KOPT-K1 (cell line): ENCODE results near the gene EP400.

Experiments
- H3K27ac ChIP-seq: fragments of 200-600 bp; sonication (generic); 2 replicates; pipeline ENCODE4 v1.5.1; 2016; ENCODE audit warnings: antibody characterized with exemption, mild to moderate bottlenecking, low read depth, low read length; ENCODE audit not compliant: poor library complexity, severe bottlenecking
- H3K36me3 ChIP-seq: fragments of 200-600 bp; sonication (generic); 2 replicates; pipeline ENCODE4 v1.5.1; 2017; ENCODE audit warnings: antibody characterized with exemption, mild to moderate bottlenecking, low read length, moderate library complexity; ENCODE audit not compliant: insufficient read depth
- H3K9me3 ChIP-seq: fragments of 200-600 bp; sonication (generic); 2 replicates; pipeline ENCODE4 v1.5.1; 2017; ENCODE audit warnings: antibody characterized with exemption, low read length, mild to moderate bottlenecking; ENCODE audit not compliant: insufficient read depth, poor library complexity, severe bottlenecking

The EP400 gene

GRCh38 chr12:132055535-132056096 is 105.9 kb downstream of the EP400 start:
- peaks cover 94% of the 10 kb centered on the region for H3K36me3 ChIP-seq

DNA sequence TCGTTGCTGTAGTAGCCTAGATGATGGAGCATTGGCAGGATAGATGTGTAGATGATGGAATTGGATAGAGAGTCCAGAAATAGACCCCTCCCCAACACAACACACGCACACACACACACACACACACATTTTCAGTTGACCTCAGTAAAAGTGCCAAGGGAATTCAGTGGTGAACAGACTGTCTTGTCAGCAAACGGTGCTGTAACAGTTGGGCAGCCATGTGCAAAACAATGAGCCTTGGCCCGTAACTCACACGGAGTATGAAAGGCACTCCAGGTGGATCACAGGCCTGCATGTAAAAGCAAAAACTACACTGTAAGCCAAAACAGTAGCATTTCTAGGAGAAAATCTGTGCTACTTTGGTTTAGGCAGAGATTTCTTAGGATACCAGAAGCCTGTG is 106.6 kb downstream of the EP400 start:
- Histone ChIP-seq H3K36me3 (peaks cover 94% of the 10 kb centered on the region), H3K27ac (no peak overlapping the region), H3K9me3 (no peaks in the 10 kb centered on the region)

More at GRCh38 chr12:132055535-132056096, 105.9 kb downstream of the EP400 start:
- Histone ChIP-seq H3K27ac (no peak overlapping the region), H3K9me3 (no peaks in the 10 kb centered on the region)

DNA sequence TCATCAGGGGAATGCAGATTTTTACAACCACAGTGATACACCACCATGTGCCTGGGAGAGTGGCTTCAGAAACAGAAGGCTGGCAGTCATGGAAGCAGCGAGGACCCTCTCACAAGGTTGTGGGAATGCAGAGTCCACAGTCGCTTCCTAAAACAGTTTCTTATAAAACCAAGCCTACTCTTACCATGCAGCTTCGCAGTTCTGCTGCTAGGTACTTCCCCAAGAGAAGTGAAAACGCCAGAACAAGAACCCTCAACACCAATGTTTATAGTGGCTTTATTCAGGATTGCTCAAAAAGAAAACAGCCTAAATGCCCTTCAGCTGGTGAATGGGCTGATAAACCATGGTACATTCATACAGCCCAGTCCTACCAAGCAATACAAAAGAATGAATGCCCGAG is 107.2 kb downstream of the EP400 start:
- Histone ChIP-seq H3K27ac (no peak overlapping the region), H3K9me3 (no peaks in the 10 kb centered on the region), H3K36me3 (peaks cover 95% of the 10 kb centered on the region)

- H3K36me3 ChIP-seq: peaks cover 96% of the 10 kb centered on the region
Observed at GRCh38 chr12:132057691-132058090, 107.9 kb downstream of the EP400 start.

GRCh38 chr12:132061197-132061596 is 111.5 kb downstream of the EP400 start:
- Histone ChIP-seq H3K27ac (no peak overlapping the region), H3K36me3 (peaks cover 92% of the 10 kb centered on the region), H3K9me3 (no peaks in the 10 kb centered on the region)

More at GRCh38 chr12:132057691-132058090, 107.9 kb downstream of the EP400 start:
- Histone ChIP-seq H3K27ac (no peak overlapping the region), H3K9me3 (no peaks in the 10 kb centered on the region)

GRCh38 chr12:132061641-132062430 is 112.1 kb downstream of the EP400 start:
- H3K36me3 ChIP-seq: peaks cover 88% of the 10 kb centered on the region
- H3K9me3 ChIP-seq: no peaks in the 10 kb centered on the region
- H3K27ac ChIP-seq: no peak overlapping the region

GRCh38 chr12:132062481-132062880 is 112.7 kb downstream of the EP400 start:
- Histone ChIP-seq H3K27ac (peak overlapping the region; percentile 59), H3K9me3 (no peaks in the 10 kb centered on the region), H3K36me3 (peaks cover 88% of the 10 kb centered on the region)

- peak overlapping the region; percentile 59 for H3K27ac ChIP-seq
- H3K36me3 ChIP-seq: peaks cover 88% of the 10 kb centered on the region
- no peaks in the 10 kb centered on the region for H3K9me3 ChIP-seq
Observed at GRCh38 chr12:132063491-132063890, 113.7 kb downstream of the EP400 start.

- H3K9me3 ChIP-seq: no peaks in the 10 kb centered on the region
- peaks cover 88% of the 10 kb centered on the region for H3K36me3 ChIP-seq
- H3K27ac ChIP-seq: peak overlapping the region; percentile 61
Observed at GRCh38 chr12:132064631-132065030, 114.9 kb downstream of the EP400 start.

DNA sequence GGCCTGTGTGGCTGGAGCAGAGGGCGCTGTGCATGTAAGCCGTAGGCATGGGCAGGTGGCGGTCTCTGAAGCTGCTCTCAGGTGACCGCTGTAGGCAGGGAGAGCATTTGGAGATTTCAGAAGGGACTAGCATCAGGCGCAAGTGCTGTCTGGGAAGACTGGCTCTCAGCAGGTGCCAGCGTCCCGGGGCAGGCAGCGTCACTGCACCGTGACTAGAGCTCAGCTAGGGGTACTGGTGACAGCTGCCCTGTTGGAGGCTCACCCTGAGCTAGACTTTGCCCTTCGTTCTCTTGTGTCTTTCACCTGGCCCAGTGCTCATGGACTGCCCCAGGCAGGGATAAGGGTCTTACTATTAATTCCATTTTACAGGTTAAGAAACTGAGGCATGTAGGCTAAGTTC is 115.5 kb downstream of the EP400 start:
- Histone ChIP-seq H3K36me3 (peaks cover 89% of the 10 kb centered on the region), H3K27ac (peak overlapping the region; percentile 61)

DNA sequence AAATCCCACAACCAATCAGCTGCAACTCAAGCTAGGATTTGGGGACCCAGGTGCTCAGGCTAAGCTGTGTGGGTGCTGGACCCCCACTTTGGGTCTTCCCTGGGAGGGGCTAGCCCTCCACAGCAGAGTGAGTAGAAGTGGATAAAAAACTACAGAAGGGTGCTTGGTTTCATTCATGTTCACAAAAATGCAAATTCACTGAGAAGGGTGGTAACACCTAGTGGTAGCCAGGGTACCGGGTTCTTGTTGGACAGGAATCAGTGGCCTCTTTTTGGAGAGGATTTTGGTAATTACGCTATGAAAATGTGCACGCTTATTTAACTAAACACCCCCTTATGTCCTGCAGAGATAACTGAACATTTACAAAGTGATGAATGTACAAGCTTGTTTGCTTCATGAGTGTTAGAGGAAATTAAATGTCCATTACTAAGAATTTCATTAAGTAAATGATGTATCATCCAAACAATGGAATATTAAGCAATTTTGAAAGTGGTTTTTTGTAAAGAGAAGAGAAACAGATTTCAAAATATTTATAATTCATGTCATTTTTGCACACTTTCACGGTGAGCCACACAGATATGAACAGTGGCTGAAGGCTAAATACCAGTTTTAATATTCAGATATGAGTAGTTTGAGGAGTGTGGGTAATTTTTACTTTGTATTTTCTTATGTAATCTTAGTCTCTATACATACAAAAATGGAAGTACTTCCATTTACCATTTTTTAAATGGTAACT is 116.0 kb downstream of the EP400 start:
- H3K9me3 ChIP-seq: no peaks in the 10 kb centered on the region
- H3K27ac ChIP-seq: peak overlapping the region; percentile 61
- H3K36me3 ChIP-seq: peaks cover 90% of the 10 kb centered on the region

More for the DNA sequence above, 115.5 kb downstream of the EP400 start:
- H3K9me3 ChIP-seq: no peaks in the 10 kb centered on the region

- peaks cover 90% of the 10 kb centered on the region for H3K36me3 ChIP-seq
- H3K27ac ChIP-seq: peak overlapping the region; percentile 61
Observed at GRCh38 chr12:132066345-132066685, 116.6 kb downstream of the EP400 start.

GRCh38 chr12:132066749-132067148 is 117.0 kb downstream of the EP400 start:
- Histone ChIP-seq H3K36me3 (peaks cover 90% of the 10 kb centered on the region), H3K9me3 (no peaks in the 10 kb centered on the region), H3K27ac (peak overlapping the region; percentile 61)

More at GRCh38 chr12:132066345-132066685, 116.6 kb downstream of the EP400 start:
- no peaks in the 10 kb centered on the region for H3K9me3 ChIP-seq

DNA sequence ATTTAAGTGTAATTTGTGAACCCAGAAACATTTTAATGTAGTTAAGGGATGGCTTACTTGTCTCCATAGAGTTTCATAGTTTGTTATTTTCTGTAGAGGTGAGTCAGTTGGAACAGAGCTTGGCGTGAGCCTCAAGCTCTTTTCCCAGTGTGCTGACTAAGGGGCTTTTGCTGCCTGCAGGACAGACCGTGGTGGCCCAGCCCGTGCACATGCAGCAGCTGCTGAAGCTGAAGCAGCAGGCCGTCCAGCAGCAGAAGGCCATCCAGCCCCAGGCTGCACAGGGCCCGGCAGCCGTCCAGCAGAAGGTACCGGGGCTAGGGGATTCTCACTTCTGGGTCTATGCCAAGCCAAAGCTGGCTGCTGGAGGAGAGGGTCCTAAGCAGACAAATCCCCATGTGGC is 117.4 kb downstream of the EP400 start:
- H3K27ac ChIP-seq: peak overlapping the region; percentile 61

GRCh38 chr12:132068250-132068649 is 118.5 kb downstream of the EP400 start:
- H3K9me3 ChIP-seq: no peaks in the 10 kb centered on the region
- no peak overlapping the region for H3K27ac ChIP-seq
- peaks cover 90% of the 10 kb centered on the region for H3K36me3 ChIP-seq

More for the DNA sequence above, 117.4 kb downstream of the EP400 start:
- Histone ChIP-seq H3K36me3 (peaks cover 90% of the 10 kb centered on the region), H3K9me3 (no peaks in the 10 kb centered on the region)
